H1 (cell line): Measurements from ENCODE around the gene GNG7. TPM values are rescaled to one million over a fixed set of nuclear protein-coding genes. Genes with fewer than 3 reads are reported as not detected.
"Not testable (repeated sequence)": the region's sequence is repeated elsewhere in the genome, so short reads cannot be mapped to it uniquely, and the experiment has no call there.

Experiments used
- CTCF ChIA-PET: fragments of 300-600 bp; sonication (Branson Sonifier 250); formaldehyde crosslinking; loops from one replicate; lab custom pipeline; 2021; ENCODE audit not compliant: partially characterized antibody; lab: Charles Lee
- POLR2A ChIA-PET: fragments of 300-600 bp; sonication (Branson Sonifier 250); formaldehyde crosslinking; loops from one replicate; lab custom pipeline; 2021; ENCODE audit warnings: inconsistent platforms; ENCODE audit not compliant: partially characterized antibody; lab: Charles Lee
- DNase-seq, 2 experiments: peaks; one replicate each; pipeline versions ENCODE4 v3.0.0 to v3.0.0-alpha.2; 2010 to 2022; ENCODE audit warnings: low spot score in 2 of 2, low read depth in 1 of 2, mixed read lengths in 1 of 2
- FAIRE-seq: peaks from 2 replicates; lab custom pipeline; 2011; peaks lifted over from hg19 to GRCh38; lab: Jason Lieb, UNC
- H2AFZ ChIP-seq: 2 replicates; pipeline ENCODE4 v1.8.1; 2012; ENCODE audit warnings: low read length, inconsistent platforms
- H2AK5ac ChIP-seq: 2 replicates; pipeline ENCODE4 v1.6.1; 2013; ENCODE audit warnings: low read depth, low read length
- H2BK120ac ChIP-seq: replicated peaks from 2 replicates; pipeline ENCODE3; 2013; ENCODE audit warnings: low read depth, low read length, inconsistent platforms
- H2BK12ac ChIP-seq: 2 replicates; pipeline ENCODE4 v1.6.1; 2013; ENCODE audit warnings: low read depth, low read length
- H2BK15ac ChIP-seq: 2 replicates; pipeline ENCODE4 v1.6.1; 2013; ENCODE audit warnings: low read length
- H2BK20ac ChIP-seq: 2 replicates; pipeline ENCODE4 v1.6.1; 2013; ENCODE audit warnings: low read length
- H2BK5ac ChIP-seq: 2 replicates; pipeline ENCODE4 v1.6.1; 2013; ENCODE audit warnings: low read depth, low read length
- H3K14ac ChIP-seq: 2 replicates; pipeline ENCODE4 v1.6.1; 2013; ENCODE audit warnings: inconsistent platforms; ENCODE audit not compliant: insufficient read length
- H3K18ac ChIP-seq: 2 replicates; pipeline ENCODE4 v1.6.1; 2013; ENCODE audit warnings: low read length; ENCODE audit errors: extremely low read depth
- H3K23ac ChIP-seq: 2 replicates; pipeline ENCODE4 v1.6.1; 2013; ENCODE audit warnings: inconsistent platforms; ENCODE audit not compliant: insufficient read length
- H3K23me2 ChIP-seq: 2 replicates; pipeline ENCODE4 v1.6.1; 2013; ENCODE audit warnings: low read depth, low read length
- H3K27ac ChIP-seq: 2 replicates; pipeline ENCODE4 v1.6.1; 2011; ENCODE audit warnings: low read depth, low read length, inconsistent platforms
- H3K27me3 ChIP-seq, 4 experiments: replicated peaks in 1 of 4; 1 replicate in 1 of 4; 2 replicates in 3 of 4; pipeline versions ENCODE4 v1.6.1 to v1.8.1; 2011 to 2013; ENCODE audit warnings: low read length in 3 of 4, mild to moderate bottlenecking in 3 of 4, inconsistent platforms in 2 of 4, mixed read lengths in 2 of 4, moderate library complexity in 1 of 4; ENCODE audit not compliant: control insufficient read depth in 3 of 4, insufficient read depth in 3 of 4; ENCODE audit errors: extremely low read depth in 1 of 4
- H3K36me3 ChIP-seq, 4 experiments: 2 replicates each; pipeline versions ENCODE4 v1.6.1 to v1.8.1; 2011 to 2013; ENCODE audit warnings: mild to moderate bottlenecking in 4 of 4, low read length in 3 of 4, moderate library complexity in 2 of 4, control low read depth in 1 of 4, inconsistent platforms in 1 of 4; ENCODE audit not compliant: insufficient read depth in 4 of 4, control insufficient read depth in 2 of 4
- H3K4ac ChIP-seq: replicated peaks from 2 replicates; pipeline ENCODE3; 2013; ENCODE audit warnings: low read length, low read depth, mixed read lengths, inconsistent platforms; ENCODE audit not compliant: insufficient read length
- H3K4me1 ChIP-seq, 4 experiments: replicated peaks in 1 of 4; 1 replicate in 1 of 4; 2 replicates in 3 of 4; pipeline versions ENCODE4 v1.6.1 to v1.8.1; 2011 to 2013; ENCODE audit warnings: low read length in 3 of 4, inconsistent platforms in 2 of 4, mixed read lengths in 1 of 4; ENCODE audit not compliant: insufficient read depth in 4 of 4, control insufficient read depth in 3 of 4
- H3K4me2 ChIP-seq, 2 experiments: 2 replicates each; pipeline versions ENCODE4 v1.6.1 to v1.8.1; 2011 to 2013; ENCODE audit warnings: low read depth in 2 of 2, low read length in 2 of 2, control low read depth in 1 of 2, inconsistent platforms in 1 of 2, mild to moderate bottlenecking in 1 of 2; ENCODE audit not compliant: insufficient read depth in 1 of 2
- H3K4me3 ChIP-seq, 4 experiments: fragments of 200-600, 300-600 bp in 1 of 4; sonication (generic), shearing (Covaris generic), sonication (Bioruptor Twin) in 1 of 4; 2 replicates each; pipeline versions ENCODE4 v1.5.1 to v1.8.1; 2011 to 2016; ENCODE audit warnings: low read length in 4 of 4, low read depth in 3 of 4, control low read depth in 2 of 4, inconsistent platforms in 2 of 4, mild to moderate bottlenecking in 2 of 4, mixed read lengths in 1 of 4, moderate library complexity in 1 of 4; ENCODE audit not compliant: insufficient read depth in 2 of 4; ENCODE audit errors: extremely low read depth in 1 of 4
- H3K56ac ChIP-seq: replicated peaks from 2 replicates; pipeline ENCODE3; 2013; ENCODE audit warnings: low read depth, mild to moderate bottlenecking, mixed read lengths, low read length, inconsistent platforms; ENCODE audit not compliant: insufficient read length
- H3K79me1 ChIP-seq: 2 replicates; pipeline ENCODE4 v1.6.1; 2013; ENCODE audit warnings: low read depth, low read length, control low read depth
- H3K79me2 ChIP-seq, 2 experiments: 2 replicates each; pipeline versions ENCODE4 v1.6.1 to v1.8.1; 2012 to 2013; ENCODE audit warnings: low read length in 2 of 2, mild to moderate bottlenecking in 2 of 2, inconsistent platforms in 1 of 2; ENCODE audit not compliant: insufficient read depth in 2 of 2, control insufficient read depth in 1 of 2
- H3K9ac ChIP-seq, 4 experiments: replicated peaks in 1 of 4; 1 replicate in 1 of 4; 2 replicates in 3 of 4; pipeline versions ENCODE4 v1.6.1 to v1.8.1; 2011 to 2013; ENCODE audit warnings: low read depth in 3 of 4, low read length in 3 of 4, control low read depth in 2 of 4, mild to moderate bottlenecking in 2 of 4, moderate library complexity in 2 of 4, inconsistent platforms in 1 of 4; ENCODE audit errors: extremely low read depth in 1 of 4
- H3K9me3 ChIP-seq, 2 experiments: 2 replicates each; pipeline versions ENCODE4 v1.6.1 to v1.8.1; 2012 to 2013; ENCODE audit warnings: mild to moderate bottlenecking in 2 of 2, moderate library complexity in 2 of 2, control low read depth in 1 of 2, inconsistent platforms in 1 of 2, low read depth in 1 of 2, low read length in 1 of 2, mixed read lengths in 1 of 2; ENCODE audit not compliant: insufficient read depth in 2 of 2
- H4K20me1 ChIP-seq, 2 experiments: replicated peaks in 1 of 2; 2 replicates each; pipeline versions ENCODE3 to v1.8.1; 2011 to 2013; ENCODE audit warnings: inconsistent platforms in 2 of 2, low read length in 2 of 2, mild to moderate bottlenecking in 1 of 2; ENCODE audit not compliant: insufficient read depth in 2 of 2, control insufficient read depth in 1 of 2
- H4K5ac ChIP-seq: 2 replicates; pipeline ENCODE4 v1.6.1; 2013; ENCODE audit warnings: low read length, low read depth, mixed read lengths, inconsistent platforms; ENCODE audit not compliant: insufficient read length
- H4K8ac ChIP-seq: 2 replicates; pipeline ENCODE4 v1.8.0; 2013; ENCODE audit warnings: mild to moderate bottlenecking, moderate library complexity, low read length, inconsistent platforms; ENCODE audit not compliant: insufficient read depth; ENCODE audit errors: extremely low read depth
- H4K91ac ChIP-seq: replicated peaks from 2 replicates; pipeline ENCODE3; 2013; ENCODE audit warnings: low read length, mixed read lengths, inconsistent platforms; ENCODE audit not compliant: insufficient read length
- WGBS, 2 experiments: shearing (Covaris generic) in 1 of 2; methylation state at CpG; one replicate each; pipeline versions ENCODE4 v1.1.6 to v1.1.7; 2013 to 2015; ENCODE audit warnings: low lambda C conversion rate in 2 of 2, mixed read lengths in 2 of 2, inconsistent platforms in 1 of 2, low coverage in 1 of 2, missing lambda C conversion rate in 1 of 2; ENCODE audit not compliant: insufficient replicate concordance in 2 of 2, insufficient coverage in 1 of 2, insufficient read length in 1 of 2; ENCODE audit errors: extremely low coverage in 1 of 2, missing lambda C conversion rate in 1 of 2; 5-methylcytosine and 5-hydroxymethylcytosine counted together
- polyA plus RNA-seq, 7 experiments: library from polyadenylated mRNA; depleted of rRNA in 3 of 7; stranded (reverse) in 5 of 7; unstranded in 2 of 7; fragments of >200 nt in 5 of 7; fragments of 200-250 nt in 2 of 7; gene quantifications; 1 replicate in 5 of 7; 2 replicates in 1 of 7; 4 replicates in 1 of 7; pipeline versions ENCODE4 v1.2.1 to v1.2.3, GENCODE V29; 2011 to 2013; ENCODE audit warnings: missing spikeins in 2 of 7, mixed read lengths in 2 of 7
- total RNA-seq: library from RNA; stranded (reverse); fragmentation: NEBNext Ultra II Directional; extraction: Animal tissue kit (Norgen Biotek cat#: 25700); gene quantifications from 2 replicates; pipeline ENCODE4 v1.2.1, GENCODE V29; 2021

Gene GNG7
- total and polyA plus RNA-seq, 2 of the 8 experiments (the other 6 are each of a cell fraction or from before 2014, with no cell fraction given): 2.8 to 7.8 TPM

DNA sequence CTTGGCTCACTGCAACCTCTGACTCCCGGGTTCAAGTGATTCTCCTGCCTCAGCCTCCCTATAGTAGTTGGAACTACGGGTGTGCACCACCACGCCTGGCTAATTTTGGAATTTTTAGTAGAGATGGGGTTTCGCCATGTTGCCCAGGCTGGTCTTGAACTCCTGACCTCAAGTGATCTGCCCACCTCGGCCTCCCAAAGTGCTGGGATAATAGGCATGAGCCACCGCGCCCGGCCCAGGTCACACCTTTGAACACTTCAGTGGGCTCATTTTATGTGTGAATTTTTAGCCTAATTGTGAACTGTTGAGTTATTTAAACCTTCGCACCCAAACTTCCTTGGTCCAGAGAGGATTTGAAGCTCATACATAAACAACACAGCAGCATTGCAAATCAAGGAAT lies 138.9 kb downstream of the GNG7 start:
- POLR2A ChIA-PET, H2BK20ac ChIP-seq, H3K18ac ChIP-seq, H2BK15ac ChIP-seq, H3K23me2 ChIP-seq, H2BK5ac ChIP-seq, H3K23ac ChIP-seq, H4K91ac ChIP-seq, H3K27ac ChIP-seq, H4K8ac ChIP-seq, H3K14ac ChIP-seq, H2BK120ac ChIP-seq, H2BK12ac ChIP-seq, H3K79me1 ChIP-seq, DNase-seq, H2AK5ac ChIP-seq, H3K9me3 ChIP-seq, CTCF ChIA-PET, H4K20me1 ChIP-seq, H3K27me3 ChIP-seq, FAIRE-seq, H3K4me3 ChIP-seq, H3K56ac ChIP-seq, H3K9ac ChIP-seq, H2AFZ ChIP-seq, H3K4ac ChIP-seq, H3K79me2 ChIP-seq, H3K4me1 ChIP-seq, H4K5ac ChIP-seq, H3K4me2 ChIP-seq, H3K36me3 ChIP-seq: not testable (repeated sequence)
- 81% methylated on average over 9 of the region's 9 CpGs; no CpG with 5 or more reads in 1 of the 2 experiments for WGBS, 2 experiments
